Colon (tissue), 2 donors: ENCODE results near the gene SNX10.

Experiments used
- FAIRE-seq: peaks from 2 replicates; lab custom pipeline; 2012; peaks lifted over from hg19 to GRCh38; lab: Jason Lieb, UNC
- donor health status: control.
- donor health status: control.

SNX10 gene

DNA sequence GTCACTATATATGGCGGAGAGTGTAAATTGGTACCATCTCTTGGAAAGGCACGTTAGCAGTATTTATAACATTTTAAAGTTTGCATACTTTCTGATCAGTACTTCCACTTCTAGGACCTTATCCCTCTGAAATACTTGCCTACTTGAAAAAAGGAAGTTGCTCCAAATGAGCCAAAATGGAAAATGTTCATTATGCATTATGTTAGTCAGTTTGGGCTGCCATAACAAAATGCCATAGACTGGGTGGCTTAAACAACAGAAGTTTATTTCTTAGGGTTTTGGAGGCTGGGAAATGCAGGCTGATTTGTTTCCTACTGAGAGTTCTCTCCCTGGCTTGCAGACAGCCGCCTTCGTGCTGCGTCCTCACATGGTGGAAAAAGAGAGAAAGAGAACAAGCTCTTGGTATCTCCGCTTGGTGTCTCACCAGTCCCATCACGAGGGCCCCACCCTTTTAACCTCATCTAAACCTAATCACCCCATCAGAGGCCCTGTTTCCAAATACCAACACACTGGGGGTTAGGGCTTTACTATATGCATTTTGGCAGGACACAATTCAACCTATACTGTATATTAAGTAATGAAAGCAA, 6.9 kb downstream of the SNX10 start:
- no peak for FAIRE-seq

DNA sequence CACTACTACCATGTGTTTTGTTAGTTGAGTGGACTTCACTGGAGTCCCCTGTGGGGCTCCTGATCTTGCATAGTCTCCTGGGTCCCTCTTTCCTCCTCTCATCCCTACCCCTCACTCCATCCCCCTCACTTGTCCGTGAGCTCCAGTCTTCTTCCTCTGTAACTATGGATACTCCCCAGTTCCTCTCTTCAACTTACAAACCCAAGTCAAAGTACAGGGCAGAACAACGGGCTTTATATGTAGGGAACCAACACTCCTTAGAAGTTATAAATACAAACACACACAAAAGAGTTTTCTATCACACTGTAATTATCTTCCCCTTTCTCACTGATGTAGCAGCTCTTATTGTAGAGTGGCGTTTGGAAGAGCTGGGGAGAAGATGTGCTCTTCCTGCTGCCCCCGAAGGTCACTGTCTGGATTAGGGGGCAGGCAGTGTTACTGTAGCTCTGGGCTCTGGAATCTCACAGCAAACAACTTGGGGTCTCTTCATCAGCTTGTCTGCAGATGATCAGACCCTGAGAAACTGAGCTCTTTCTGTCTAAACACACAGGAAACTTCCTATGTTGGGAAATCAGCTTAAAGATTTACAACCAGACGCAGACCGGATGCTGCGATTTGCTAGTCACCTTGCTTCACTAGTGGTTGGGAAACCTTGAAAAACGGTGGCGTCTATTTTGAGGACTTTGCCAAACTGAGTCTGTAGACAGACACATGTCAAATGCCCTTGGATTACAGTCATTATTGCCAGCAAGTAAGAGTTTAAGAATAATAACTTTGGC, 13.6 kb downstream of the SNX10 start:
- no peak for FAIRE-seq

DNA sequence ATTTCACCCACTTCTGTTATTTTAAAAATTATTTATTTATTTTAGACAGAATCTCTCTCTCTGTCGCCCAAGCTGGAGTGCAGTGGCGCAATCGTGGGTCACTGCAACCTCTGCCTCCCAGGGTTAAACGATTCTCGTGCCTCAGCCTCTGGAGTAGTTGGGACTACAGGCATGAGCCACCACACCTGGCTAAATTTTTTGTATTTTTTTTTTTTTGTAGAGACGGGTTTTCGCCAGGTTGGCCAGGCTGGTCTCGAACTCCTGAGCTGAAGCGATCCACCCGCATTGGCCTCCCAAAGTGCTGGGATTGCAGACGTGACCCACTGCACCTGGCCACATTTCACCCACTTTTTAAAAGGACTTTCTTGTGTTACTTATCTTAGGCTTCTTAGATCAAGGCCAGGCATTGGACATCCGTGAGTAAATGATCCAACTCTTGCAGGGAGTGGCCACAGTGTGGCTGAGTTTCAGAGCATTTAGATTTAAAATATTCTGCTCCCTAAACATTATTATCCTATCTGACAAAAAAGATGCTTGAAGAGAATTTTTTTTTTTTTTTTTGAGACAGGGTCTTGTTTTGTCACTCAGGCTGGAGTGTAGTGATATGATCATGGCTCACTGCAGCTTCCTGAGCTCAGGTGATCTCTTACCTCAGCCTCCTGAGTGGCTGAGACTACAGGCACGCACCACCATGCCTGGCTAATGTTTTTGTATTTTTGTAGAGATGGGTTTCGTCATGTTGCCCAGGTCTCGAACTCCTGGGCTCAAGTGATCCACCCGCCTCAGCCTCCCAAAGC, 14.4 kb downstream of the SNX10 start:
- no peak for FAIRE-seq

DNA sequence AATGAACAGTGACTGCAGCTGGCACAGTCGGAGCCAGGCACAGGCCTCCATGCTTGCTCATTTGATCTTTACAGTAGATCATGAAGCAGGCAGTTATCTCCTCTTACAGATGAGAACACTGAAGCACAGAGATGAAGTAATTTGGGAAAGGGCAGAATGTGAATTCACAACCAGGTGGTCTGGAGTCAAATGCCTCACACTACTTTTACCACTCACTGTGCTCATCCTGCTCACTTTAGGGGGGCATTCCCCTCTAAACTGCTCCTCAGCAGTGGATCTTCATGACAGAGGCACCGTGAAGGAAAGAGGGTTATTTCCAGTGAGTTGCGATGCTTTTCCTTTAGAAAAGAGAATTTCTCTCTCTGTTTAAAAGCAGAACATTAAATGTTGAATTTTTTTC, 15.1 kb downstream of the SNX10 start:
- no peak for FAIRE-seq

DNA sequence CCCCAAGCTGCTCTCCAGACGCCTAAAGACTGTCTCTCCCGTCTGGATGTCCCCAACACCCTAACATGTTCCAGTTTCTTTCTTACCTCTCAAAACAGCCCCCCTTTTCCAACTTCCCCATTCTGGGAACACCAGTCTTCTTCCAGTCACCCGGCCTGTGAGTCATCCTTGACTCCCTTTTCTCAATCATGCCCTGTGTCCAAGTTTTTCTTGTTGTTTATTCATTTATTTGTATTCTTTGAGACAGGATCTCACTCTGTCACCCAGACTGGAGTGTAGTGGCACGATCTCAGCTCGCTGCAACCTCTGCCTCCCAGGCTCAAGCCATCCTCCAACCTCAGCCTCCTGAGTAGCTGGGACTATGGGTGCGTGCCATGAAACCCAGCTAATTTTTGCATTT, 15.6 kb downstream of the SNX10 start:
- no peak for FAIRE-seq

DNA sequence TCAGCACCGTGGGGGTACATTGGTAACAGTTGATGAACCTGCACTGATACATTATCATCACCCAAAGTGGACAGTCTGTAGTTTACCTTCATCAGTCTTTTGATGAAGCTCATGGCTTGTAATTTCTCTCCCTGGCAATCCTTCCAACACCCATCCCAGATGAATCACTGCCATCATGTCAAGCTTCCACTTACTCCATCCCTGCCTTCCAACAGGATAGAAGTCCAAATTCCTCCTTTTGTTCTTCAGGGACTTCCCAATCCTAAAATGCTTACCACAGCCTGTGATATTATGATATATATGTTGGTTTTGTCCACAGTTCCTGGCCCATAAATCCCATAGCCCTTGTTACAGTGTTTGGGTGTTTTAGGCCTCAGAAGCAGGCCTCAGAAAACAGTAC, 16.1 kb downstream of the SNX10 start:
- FAIRE-seq: no peak

DNA sequence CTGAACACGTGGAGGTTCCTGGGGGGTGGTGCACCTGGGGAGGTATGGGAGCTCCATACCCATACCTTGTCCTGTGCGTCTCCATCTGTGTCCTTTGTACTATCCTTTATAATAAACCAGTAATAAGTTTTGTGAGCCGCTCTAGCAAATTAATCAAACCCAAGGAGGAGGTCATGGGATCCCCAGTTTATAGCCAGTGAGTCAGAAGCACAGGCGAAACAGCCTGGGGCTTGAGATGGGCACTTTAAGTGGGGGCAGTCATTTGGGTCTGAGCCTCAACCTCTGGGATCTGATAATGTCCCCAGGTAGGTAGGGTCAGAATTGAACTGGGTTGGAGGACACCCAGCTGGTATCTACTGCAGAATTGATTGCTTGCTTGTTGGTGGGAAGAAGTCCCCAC, 16.9 kb downstream of the SNX10 start:
- FAIRE-seq: no peak

DNA sequence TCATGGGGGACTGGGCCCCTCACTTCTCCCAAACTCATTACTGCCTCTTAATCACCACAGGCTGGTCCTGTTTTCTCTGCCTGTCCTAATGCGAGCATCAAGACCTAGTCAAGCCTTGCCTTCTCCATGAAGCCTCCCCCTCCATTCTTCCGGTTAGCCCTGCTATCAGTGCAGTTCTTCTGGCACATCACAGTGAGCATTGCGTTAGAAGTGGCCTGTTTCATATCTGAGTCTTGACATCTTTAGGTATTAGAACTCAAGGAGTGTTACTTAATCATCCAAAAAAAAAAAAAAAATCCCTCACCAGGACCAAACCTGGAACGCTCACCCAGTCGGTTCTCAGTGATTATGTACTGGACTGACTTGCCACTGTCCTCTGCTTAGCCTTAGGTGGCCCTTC, 17.4 kb downstream of the SNX10 start:
- FAIRE-seq: no peak

DNA sequence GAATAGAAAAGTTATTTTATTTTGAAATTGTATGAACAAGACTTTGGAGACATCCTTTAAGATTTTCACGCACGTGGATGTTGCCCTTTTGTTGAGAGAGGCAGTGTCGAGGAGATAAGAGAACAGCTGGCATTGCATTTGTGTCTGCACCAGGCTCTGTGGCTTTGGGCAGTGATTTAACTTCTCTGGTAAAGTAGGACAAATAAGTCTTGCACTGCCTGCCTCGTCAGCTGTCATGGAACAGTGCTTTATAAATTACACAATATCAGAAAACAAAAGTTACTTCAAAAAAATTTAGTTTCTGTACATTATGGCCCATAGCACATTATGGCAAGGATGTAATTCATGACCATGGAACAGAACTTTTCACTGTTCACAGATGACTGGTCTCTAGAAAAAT, 20.1 kb downstream of the SNX10 start:
- no peak for FAIRE-seq

DNA sequence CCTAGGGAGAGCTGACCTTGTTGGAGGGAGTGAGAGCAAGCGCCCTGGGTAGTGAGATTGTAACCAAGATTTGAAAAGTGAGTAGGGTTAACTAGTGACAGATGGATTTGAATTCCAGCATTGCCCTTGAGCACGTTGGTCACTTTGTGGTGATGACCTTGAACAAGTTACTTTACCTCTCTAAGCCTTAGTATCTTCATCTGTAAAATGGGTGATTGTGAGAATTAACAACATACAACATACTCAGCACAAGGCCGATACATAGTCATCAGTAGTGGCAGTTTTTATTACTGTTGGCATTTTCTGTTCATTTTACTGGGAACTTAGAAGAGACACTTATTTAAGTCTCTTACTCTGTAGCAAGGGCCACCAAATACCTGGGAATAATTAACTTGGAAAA, 25.5 kb downstream of the SNX10 start:
- FAIRE-seq: no peak

DNA sequence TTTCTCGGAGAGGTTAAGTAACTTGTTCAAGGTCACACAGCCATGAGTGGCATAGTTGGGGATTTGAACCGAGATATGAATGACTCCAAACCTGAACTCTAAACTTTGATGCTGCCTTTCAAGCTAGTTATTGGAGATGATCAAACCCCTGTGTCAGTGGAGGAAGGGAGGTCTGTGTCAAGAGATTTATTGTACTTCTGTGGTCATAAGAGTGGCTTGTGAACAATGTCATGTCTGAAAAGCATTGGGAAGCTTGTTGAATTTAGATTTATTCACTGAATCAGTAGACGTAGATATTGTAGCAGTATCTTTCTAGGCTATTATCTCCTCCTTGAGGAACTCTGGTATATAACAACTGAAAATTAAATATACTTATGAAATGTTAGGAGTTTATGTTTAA, 27.3 kb downstream of the SNX10 start:
- no peak for FAIRE-seq

DNA sequence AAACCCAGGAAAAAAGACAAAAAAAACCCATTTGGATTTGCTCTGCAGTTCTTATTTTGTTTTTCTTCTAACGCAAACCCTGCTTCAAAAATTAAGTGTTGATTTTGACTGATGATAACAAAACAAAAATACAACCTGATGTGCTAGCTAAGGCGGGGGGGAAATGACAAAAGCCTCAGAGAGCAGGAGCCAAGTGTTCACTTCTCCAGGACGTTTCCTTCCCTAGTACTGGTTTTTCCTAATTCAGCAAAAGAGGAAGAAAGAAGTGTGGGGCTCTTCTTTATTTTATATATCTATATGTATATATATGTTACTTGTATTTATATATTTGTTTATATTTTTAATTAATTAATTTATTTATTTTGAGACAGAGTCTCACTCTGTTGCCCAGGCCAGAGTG, 28.0 kb downstream of the SNX10 start:
- no peak for FAIRE-seq

DNA sequence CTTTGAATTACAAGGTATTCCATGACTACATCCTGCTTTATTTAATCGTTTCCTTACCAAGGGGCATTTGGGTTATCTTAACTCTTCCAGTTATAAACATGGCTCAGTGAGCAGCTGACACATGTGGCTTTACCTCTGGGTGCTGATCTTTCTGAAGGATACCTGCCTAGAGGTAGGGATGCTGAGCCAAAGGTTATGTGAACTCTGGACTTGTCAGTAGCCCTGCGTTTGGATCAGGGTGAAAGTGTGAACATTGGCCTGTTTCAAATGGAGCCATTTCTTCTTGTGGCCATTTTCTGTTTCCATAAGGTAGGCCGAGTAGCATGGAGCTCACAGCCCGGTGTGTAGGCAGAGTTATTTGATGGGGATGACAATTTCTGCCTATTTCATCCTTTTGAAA, 29.2 kb downstream of the SNX10 start:
- FAIRE-seq: no peak

DNA sequence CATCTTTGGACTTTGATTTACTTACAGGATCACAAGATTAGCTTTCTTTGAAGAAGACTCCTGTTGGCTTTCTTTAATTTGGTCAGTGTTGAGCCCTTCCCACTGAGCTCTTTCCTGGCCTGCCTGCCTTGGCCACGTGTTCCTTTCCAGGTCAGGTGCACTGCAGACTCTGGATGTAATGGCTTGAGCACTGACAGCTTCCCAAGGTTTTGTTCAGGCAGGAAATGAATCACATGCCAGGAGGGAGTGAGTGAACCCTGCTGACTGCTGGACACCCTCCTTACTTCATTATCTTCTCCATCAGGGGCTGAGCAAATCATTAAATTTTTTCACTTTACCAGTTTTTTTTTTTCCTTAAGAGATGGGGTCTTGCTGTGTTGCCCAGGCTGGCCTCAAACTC, 29.8 kb downstream of the SNX10 start:
- no peak for FAIRE-seq

DNA sequence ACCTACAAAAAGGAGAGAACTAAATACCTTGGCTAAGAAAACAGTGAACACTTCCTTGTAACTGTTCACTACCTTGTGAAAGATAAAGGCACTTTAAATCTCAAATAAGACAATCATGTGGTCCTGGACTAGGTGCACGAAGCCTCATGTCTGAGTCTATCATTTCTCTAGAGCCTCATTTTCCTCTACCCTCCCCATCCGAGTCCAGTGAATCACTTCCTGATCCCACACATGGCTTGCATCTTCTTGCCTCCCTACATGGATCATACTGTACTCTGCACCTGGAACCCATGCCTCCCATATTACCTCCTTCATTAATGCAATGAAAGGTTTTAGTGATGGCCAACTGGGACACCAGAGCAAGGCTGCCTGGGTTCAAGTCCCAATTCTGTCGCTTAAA, 34.5 kb downstream of the SNX10 start:
- no peak for FAIRE-seq

DNA sequence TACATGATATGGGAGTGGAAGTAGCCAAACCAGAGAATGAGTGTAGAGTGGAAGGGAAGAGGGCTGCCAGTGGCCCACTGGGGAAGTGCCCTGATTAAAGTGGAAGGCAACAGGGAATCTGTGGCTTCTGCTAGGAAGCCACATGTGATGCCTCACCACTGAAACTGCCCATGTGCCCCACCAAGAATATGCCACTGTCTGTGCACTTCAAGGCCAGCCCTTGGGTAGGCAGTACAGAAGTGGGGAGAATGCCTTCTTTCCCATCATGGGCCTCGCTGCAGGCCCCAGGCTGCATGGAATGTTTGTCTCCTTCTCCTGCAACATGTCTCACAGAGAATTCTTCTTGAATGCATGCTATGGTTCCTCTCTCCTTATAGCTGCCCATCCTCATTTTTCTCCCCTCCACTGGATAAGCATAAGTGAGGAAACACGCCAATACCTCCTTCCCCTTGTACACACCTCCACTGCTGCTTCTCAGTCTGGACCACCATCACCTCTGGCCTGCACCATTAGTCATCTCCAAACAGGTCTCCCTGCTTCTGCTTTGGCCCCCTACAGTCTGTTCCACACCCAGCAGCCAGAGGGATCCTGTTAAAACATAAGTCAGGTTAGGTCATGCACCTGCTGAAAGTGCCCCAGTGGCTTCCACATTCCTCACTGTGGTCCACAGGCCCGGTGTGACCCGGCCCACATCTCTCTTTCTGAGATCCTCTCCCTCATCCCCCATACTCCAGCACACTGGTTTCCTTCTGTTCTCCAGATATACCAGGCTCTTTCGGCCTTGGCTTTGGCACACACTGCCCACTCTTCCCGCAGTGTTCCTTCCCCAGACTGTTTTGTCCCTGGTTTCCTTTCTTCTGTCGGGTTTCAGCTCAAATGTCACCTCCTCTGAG, 37.1 kb downstream of the SNX10 start:
- no peak for FAIRE-seq

DNA sequence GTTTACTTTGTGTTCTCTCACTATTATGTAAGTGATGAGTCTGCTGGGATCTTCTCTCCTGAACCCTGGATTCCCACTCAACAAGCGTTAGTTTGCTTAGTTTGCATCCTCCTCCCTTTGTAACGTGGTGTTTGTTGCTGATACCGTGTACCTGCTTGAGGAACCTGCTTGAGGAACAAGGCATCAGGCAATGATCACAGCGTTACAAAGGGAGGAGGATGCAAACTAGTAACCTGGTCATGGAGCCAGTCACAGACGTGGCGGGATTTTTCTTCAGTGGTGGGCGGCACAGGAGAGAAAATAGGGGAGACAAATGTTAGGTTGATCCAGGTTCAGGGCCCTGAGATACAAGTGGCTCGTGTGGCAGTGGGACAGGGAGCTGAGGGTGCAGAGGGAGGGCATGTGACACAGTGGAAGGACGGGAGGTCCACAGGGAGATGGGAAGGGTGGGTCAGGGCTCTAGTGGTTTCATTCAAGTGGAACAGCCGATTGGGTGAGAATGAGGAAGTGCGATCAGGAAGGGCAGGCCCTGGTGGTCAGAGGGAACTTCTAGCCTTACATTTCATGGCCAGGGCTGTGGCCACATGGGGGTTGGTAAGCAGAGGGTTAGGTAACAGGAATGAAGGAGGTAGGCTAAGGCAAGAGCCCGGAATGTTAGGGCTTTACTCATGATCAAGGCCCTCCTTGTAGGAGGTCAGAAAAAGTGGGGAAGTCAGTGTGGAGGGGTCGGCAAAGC, 38.0 kb downstream of the SNX10 start:
- FAIRE-seq: no peak

DNA sequence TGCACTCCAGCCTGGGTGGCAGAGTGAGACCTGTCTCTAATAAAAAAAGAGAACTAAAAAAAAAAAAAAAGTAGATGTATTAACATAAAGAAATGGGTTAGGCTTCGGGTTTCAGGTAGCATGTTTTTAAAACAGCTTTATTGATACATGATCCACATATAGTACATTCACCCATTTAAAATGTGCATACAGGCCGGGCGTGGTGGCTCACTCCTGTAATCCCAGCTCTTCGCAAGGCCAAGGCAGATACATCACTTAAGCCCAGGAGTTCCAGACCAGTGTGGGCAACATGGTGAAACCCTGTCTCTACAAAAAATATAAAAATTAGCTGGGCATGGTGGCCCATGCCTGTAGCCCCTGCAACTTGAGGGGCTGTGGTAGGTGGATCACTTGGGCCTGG, 39.5 kb downstream of the SNX10 start:
- FAIRE-seq: no peak

DNA sequence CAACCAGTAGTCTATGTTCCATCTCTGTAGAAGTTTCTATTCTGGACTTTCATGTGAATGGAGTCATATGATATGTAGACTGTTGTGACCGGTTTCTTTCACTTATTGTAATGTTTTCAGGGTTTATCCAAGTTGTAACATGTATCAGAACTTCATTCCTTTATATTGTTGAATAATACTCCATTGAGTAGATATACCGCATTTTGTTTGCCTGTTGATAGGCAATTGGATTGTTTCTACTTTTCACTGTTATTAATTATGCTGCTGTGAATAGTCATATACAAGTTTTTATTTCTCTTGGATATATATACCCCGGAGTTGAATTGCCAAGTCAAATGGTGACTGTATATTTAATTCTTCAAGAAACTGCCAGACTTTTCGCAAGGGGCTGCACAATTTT, 40.1 kb downstream of the SNX10 start:
- FAIRE-seq: no peak

DNA sequence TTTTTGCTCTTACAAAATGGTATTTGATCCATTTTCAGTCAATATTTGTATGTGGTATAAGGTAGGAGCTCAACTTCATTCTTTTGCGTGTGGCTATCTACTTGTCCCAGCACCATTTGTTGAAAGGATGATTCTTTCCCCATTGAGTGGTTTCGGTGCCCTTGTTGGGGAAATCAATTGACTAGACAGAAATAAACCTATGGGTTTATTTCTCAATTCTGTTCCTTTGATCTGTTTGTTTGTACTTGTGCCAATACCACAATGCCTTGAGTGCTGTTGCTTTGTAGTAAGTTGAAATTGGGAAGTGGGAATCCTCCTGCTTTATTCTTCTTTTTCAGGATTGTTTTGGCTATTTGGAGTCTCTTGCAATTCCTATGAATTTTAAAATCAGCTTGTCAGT, 41.0 kb downstream of the SNX10 start:
- FAIRE-seq: no peak

DNA sequence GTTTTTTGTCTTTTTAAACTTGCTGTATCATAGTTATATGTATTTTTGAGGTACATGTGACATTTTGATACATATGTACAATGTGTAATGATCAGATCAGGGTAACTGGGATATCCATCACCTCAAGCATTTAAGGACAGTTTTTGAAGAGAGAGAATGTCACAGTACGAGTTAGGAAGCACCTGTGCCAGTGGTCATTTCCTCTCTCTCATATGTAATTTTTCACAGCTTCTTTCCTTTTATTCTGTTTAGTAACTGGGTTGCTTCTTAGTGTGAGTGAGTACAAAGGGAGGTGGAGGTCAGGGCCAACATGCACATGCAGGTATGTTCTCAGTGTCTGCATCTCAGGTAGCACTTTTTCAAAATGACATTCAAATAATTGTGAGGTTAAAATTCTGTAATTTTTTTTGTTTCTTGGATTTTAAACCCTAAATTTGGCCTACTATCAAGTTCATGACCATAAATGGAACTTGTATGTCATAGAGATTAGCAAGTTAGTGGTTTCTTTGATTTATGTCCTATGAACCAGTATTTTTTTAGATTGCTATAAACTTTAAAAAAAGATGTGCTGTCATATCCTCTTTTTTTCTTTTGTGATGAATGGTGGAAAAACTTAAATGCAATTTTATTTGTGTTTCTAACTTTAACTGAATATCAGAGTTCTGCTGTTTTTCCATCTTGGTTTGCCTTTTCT, 42.7 kb downstream of the SNX10 start:
- no peak for FAIRE-seq
